ENCODE results near the gene HIPK1.
A peak's percentile ranks its signal among the peaks of the same experiment; 100 is the strongest.

The HIPK1 gene

DNA sequence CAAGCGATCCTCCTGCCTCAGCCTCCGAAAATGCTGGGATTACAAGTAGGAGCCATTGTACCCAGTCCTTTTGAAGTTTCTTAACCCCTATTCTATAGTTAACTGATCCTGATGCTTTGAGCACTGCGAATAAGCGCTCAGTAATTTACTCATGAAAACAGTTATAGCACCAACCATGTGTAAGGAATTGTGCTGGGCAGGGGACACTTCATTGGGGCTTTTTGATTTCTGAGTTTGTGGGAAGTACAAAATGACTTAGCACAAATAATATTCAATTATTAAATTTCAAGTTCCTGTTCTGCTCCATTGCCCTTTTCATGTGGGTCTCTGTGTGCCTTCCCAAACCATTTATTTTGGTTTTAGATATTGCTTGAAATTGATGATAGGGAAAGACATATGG is 6.2 kb upstream of the HIPK1 start:
- no peak for DNase-seq (ENCODE audit: low spot score)
- no peak for ATAC-seq (ENCODE audit: low read depth)
- Histone ChIP-seq H3K9me3 (ENCODE audit: severe bottlenecking) (no peaks in the 10 kb centered on the region), H3K4me3 (ENCODE audit: severe bottlenecking) (no peak overlapping the region), H3K27me3 (ENCODE audit: insufficient read depth, poor library complexity, severe bottlenecking) (no peaks in the 10 kb centered on the region), H3K4me1 (ENCODE audit: insufficient read depth, poor library complexity, severe bottlenecking) (no peaks in the 10 kb centered on the region), H3K36me3 (ENCODE audit: low read depth) (no peaks in the 10 kb centered on the region), H3K27ac (ENCODE audit: poor library complexity, severe bottlenecking) (no peak overlapping the region)
- TF ChIP-seq, protein P1, sequence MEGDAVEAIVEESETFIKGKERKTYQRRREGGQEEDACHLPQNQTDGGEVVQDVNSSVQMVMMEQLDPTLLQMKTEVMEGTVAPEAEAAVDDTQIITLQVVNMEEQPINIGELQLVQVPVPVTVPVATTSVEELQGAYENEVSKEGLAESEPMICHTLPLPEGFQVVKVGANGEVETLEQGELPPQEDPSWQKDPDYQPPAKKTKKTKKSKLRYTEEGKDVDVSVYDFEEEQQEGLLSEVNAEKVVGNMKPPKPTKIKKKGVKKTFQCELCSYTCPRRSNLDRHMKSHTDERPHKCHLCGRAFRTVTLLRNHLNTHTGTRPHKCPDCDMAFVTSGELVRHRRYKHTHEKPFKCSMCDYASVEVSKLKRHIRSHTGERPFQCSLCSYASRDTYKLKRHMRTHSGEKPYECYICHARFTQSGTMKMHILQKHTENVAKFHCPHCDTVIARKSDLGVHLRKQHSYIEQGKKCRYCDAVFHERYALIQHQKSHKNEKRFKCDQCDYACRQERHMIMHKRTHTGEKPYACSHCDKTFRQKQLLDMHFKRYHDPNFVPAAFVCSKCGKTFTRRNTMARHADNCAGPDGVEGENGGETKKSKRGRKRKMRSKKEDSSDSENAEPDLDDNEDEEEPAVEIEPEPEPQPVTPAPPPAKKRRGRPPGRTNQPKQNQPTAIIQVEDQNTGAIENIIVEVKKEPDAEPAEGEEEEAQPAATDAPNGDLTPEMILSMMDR (IDR thresholded peaks at IDR 0.05; ENCODE audit: poor library complexity, severe bottlenecking): no peak

DNA sequence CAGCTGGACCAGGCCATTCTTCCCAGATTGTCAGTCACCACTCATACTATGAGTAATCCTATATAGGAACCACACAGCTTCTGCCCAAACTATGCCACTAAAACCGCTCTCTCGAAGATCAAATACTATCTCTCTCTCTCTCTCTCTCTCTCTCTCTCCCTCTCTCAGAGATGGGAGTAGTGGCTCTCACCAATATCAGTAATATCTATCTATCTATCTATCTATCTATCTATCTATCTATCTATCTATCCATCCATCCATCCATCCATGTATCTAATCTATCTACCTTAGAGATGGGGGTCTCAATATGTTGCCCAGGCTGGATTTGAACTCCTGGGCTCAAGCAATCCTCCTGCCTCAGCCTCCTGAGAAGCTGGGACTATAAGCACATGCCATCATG is 4.7 kb upstream of the HIPK1 start:
- no peaks in the 10 kb centered on the region for H3K9me3 ChIP-seq (ENCODE audit: severe bottlenecking)
- H3K4me3 ChIP-seq (ENCODE audit: severe bottlenecking): no peak overlapping the region
- ATAC-seq (ENCODE audit: low read depth): no peak
- no peaks in the 10 kb centered on the region for H3K4me1 ChIP-seq (ENCODE audit: insufficient read depth, poor library complexity, severe bottlenecking)
- no peak for DNase-seq (ENCODE audit: low spot score)
- TF ChIP-seq, protein P1 (IDR thresholded peaks at IDR 0.05; ENCODE audit: poor library complexity, severe bottlenecking): no peak
- H3K27me3 ChIP-seq (ENCODE audit: insufficient read depth, poor library complexity, severe bottlenecking): no peaks in the 10 kb centered on the region
- H3K27ac ChIP-seq (ENCODE audit: poor library complexity, severe bottlenecking): no peak overlapping the region
- H3K36me3 ChIP-seq (ENCODE audit: low read depth): no peaks in the 10 kb centered on the region

GRCh38 chr1:113928187-113928930 is 765 bp upstream of the HIPK1 start:
- no peaks in the 10 kb centered on the region for H3K36me3 ChIP-seq (ENCODE audit: low read depth)
- no peaks in the 10 kb centered on the region for H3K9me3 ChIP-seq (ENCODE audit: severe bottlenecking)
- H3K4me3 ChIP-seq (ENCODE audit: severe bottlenecking): peak overlapping the region; percentile 84
- peak overlapping the region; percentile 46 for H3K27ac ChIP-seq (ENCODE audit: poor library complexity, severe bottlenecking)
- TF ChIP-seq, protein P1 (IDR thresholded peaks at IDR 0.05; ENCODE audit: poor library complexity, severe bottlenecking): no peak
- no peak for DNase-seq (ENCODE audit: low spot score)
- no peaks in the 10 kb centered on the region for H3K27me3 ChIP-seq (ENCODE audit: insufficient read depth, poor library complexity, severe bottlenecking)
- peaks cover 16% of the 10 kb centered on the region for H3K4me1 ChIP-seq (ENCODE audit: insufficient read depth, poor library complexity, severe bottlenecking)
- no peak for ATAC-seq (ENCODE audit: low read depth)

DNA sequence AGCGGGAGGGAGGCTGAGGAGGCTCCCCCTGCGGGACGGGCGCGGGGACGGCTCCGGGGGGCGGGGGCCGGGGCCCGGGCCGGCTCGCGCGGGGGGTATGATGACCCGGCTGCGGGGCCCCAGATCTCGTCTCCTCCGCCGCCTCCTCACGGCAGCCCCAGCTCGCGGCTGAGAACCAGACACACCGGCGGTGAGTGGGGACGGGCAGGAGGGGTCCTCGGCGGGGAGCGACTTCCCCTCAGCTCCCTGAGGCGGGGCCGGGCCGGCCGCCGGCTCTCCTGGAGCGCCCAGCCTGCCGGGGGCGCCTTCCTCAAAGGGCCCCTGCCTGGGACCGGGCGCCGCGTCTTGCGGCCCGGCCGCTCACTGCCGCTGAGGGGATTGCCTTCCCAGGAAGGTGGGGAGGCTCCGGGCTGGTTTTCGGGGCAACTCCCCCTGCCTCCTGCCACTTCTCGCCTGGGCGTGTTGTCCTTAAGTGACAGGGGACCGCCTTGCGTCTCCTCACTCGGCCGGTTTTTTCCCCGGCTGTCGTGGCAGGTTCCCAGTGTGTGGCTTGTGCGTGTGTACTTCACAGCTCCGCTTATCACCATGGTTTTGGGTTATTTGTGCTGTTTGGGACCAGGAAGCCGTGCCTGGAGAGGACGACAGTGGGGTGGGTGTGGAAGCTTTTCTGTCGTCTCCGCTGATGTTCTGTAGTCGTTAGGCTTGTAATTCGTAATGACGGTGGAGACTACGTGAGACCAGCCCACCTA is 800 bp downstream of the HIPK1 start:
- TF ChIP-seq, protein P1 (IDR thresholded peaks at IDR 0.05; ENCODE audit: poor library complexity, severe bottlenecking): peak; percentile 34
- DNase-seq (ENCODE audit: low spot score) (no peak), ATAC-seq (ENCODE audit: low read depth) (peak; percentile 45)
- peaks cover 16% of the 10 kb centered on the region for H3K4me1 ChIP-seq (ENCODE audit: insufficient read depth, poor library complexity, severe bottlenecking)
- peak overlapping the region; percentile 84 for H3K4me3 ChIP-seq (ENCODE audit: severe bottlenecking)
- H3K9me3 ChIP-seq (ENCODE audit: severe bottlenecking): no peaks in the 10 kb centered on the region
- peak overlapping the region; percentile 46 for H3K27ac ChIP-seq (ENCODE audit: poor library complexity, severe bottlenecking)
- H3K27me3 ChIP-seq (ENCODE audit: insufficient read depth, poor library complexity, severe bottlenecking): no peaks in the 10 kb centered on the region
- no peaks in the 10 kb centered on the region for H3K36me3 ChIP-seq (ENCODE audit: low read depth)
